Activated CD4-positive, CD25-positive, alpha-beta regulatory T cell treated with anti-CD3 and anti-CD28 coated beads, Interleukin-2, amount 50 U/mL, for 24 hours (primary cell): ENCODE measurements around the gene B3GAT1.
A peak's percentile ranks its signal among the peaks of the same experiment; 100 is the strongest.

Experiments used
- ATAC-seq, 2 donors: fragments of 150-1000 bp; cut with Tn5 transposase; one replicate each; pipeline ENCODE4 v1.10.0; 2021; ENCODE audit warnings: mild to moderate bottlenecking in 1 of 2, moderate library complexity in 1 of 2

B3GAT1 gene

DNA sequence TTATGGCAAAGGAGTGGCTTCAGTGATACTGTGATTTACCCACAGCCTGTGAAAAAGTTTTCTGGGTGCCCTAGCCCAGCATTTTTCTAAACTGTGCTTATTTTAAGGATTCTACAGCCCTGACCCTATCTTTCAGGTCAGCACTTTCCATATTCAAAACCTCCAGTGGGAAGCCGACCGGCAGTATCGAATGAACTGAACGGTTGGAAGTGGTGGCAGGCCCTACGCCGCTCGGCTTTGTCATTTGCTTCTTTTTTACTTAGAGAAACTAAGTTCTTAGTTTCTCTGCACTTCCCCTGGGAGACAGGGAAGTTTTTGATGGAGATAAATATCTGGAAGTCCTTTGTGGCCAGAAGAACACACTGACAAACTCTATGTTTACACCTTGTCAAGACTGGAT, 79.3 kb downstream of the B3GAT1 start:
- ATAC-seq: no peak

DNA sequence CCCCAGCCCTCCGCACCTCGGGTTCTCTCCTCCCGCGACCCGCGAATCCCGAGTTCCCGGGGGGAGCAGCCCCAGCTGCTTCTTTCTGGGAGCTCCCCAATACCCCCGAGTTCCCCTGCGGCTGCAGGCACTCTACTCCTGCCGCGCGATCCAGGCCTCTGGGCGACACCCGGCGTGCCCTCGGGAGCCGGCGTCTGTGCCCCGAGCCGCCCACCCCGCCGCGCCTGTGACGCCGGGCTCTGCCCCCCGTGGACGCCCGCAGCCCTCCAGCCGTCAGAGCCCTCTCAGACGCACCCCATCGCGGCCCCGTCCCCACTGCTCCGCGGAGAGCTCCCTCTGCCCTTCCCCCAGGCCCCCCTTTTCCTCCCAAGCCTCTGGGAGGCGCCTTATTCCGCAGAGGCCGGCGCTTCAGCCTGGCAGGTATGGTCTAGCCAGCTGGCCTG, 79.8 kb downstream of the B3GAT1 start:
- peak; percentile 12 to 31 for ATAC-seq

DNA sequence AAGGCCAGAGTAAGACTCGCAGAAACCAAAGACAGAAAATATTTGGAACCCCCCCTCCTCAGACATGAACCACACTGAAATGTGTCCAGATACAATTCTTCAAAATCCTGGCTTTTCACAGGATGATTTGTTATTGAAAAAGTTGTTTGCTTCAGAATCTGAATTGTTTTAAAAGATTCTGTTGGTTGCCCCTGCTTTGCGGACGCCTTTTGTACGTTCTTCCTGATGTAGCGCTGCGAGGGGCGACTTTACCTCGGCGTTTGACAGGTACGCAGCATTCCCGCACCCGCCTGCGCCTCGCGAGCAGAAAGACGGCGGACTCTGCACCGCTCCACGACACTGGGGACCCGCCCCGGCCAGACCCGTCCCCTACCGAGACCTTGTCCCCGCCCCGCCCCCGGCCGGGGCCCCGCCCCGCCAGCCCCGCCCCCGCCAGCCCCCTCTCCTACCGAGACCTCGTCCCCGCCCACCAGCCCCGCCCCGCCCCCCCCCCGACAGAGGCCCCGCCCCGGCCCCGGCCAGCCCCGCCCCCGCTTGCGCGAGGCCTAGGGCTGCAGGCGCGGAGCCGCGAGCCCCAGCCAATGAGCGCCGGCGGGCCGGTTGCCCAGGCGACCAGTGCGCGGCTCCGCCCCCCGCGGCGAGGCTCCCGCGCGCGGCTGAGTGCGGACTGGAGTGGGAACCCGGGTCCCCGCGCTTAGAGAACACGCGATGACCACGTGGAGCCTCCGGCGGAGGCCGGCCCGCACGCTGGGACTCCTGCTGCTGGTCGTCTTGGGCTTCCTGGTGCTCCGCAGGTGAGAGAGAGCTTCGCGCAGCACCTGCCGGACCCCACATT, 80.5 kb downstream of the B3GAT1 start, which contains the start of gene GLB1L2:
Gene GLB1L2 (plus strand): TSS at position 635 of the 835 bp plus-strand sequence. CDS start 74 bp downstream, at position 709.
- peak; percentile 95 to 97 for ATAC-seq

DNA sequence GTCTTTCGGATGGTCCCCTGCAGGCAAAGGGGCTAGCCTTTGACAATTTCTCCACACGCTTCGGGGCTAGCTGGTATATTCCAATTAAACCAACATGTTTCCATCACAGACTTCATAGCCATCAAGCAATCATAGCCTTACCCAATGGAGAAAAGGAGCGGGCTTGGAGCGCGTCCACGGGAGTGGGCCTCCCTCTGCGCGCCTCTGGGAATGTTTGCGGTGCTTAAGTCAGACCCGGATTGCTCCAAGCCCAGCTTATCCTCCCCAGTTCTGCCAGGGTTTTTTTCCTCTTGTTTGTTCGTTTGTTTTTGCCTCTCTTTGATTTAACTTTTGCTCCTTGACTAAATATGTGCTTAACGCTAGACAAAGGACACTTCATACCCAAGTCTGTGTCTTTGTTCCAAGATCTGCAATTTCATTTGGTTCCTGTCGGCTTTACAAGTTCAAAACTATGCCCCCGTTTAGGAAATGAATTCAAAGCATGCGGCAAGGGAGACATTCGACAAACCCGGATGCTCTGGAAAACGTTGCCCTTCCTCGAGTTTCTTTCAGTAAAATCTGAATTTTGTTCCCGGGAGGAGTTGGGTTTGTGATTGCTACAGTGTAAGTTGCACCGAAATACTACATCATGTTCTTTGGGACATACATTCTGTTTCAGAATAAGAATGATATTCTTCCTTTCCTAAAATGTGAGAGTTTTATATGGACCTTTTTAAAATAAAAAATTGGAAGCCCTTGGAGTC, 81.3 kb downstream of the B3GAT1 start:
- ATAC-seq: no peak
